PC-3 (cell line): Measurements from ENCODE around the gene ELOVL4. TPM values are rescaled to one million over a fixed set of nuclear protein-coding genes. Genes with fewer than 3 reads are reported as not detected.

Experiments used
- ATAC-seq: fragments of 200-7000 bp; cut with Tn5 transposase; 2 replicates; pipeline ENCODE4 v1.9.1; 2020; ENCODE audit warnings: mild to moderate bottlenecking, moderate library complexity
- BruUV-seq: library from RNA; stranded (reverse); fragments of 400-500 nt; replicated peaks from 2 replicates; lab custom pipeline; 2021; lab: Mats Ljungman, UMichigan
- CTCF ChIA-PET: fragments of 300-600 bp; sonication (Branson Sonifier 250); formaldehyde crosslinking; loops from one replicate; lab custom pipeline; 2022; ENCODE audit warnings: antibody characterized with exemption; lab: Charles Lee
- POLR2A ChIA-PET: fragments of 300-600 bp; sonication (Branson Sonifier 250); formaldehyde crosslinking; loops from one replicate; lab custom pipeline; 2022; ENCODE audit warnings: antibody characterized with exemption; ENCODE audit not compliant: unreplicated experiment; lab: Charles Lee
- DNase-seq: peaks from one replicate; pipeline ENCODE4 v3.0.0-alpha.2; 2015
- H2AFZ ChIP-seq: fragments of 300-600 bp; sonication (generic); 2 replicates; pipeline ENCODE4 v1.6.0; 2016; ENCODE audit warnings: antibody characterized with exemption, low read length
- H3F3A ChIP-seq: fragments of 300-600 bp; sonication (generic); one replicate; pipeline ENCODE4 v1.6.0; 2017; ENCODE audit warnings: antibody characterized with exemption, low read length, control low read depth, mild to moderate bottlenecking; ENCODE audit not compliant: unreplicated experiment
- H3K27ac ChIP-seq: fragments of 300-600 bp; sonication (generic); 2 replicates; pipeline ENCODE4 v1.5.1; 2016; ENCODE audit warnings: mild to moderate bottlenecking, low read length
- H3K27me3 ChIP-seq: fragments of 300-600 bp; sonication (generic); 2 replicates; pipeline ENCODE4 v1.6.1; 2016; ENCODE audit warnings: low read length, mixed read lengths
- H3K36me3 ChIP-seq: fragments of 300-600 bp; sonication (generic); 2 replicates; pipeline ENCODE4 v1.6.1; 2016; ENCODE audit warnings: low read depth, mixed run types, low read length, mixed read lengths
- H3K4me1 ChIP-seq: fragments of 300-600 bp; sonication (generic); 2 replicates; pipeline ENCODE4 v1.5.1; 2016; ENCODE audit warnings: low read length; ENCODE audit not compliant: insufficient read depth
- H3K4me2 ChIP-seq: fragments of 300-600 bp; sonication (generic); 2 replicates; pipeline ENCODE4 v1.6.0; 2016; ENCODE audit warnings: low read length
- H3K4me3 ChIP-seq: fragments of 300-600 bp; sonication (generic); 2 replicates; pipeline ENCODE4 v1.5.1; 2016; ENCODE audit warnings: mild to moderate bottlenecking, low read length, mixed read lengths
- H3K79me2 ChIP-seq: fragments of 300-600 bp; sonication (generic); 2 replicates; pipeline ENCODE4 v1.6.1; 2017; ENCODE audit warnings: low read length, mixed read lengths
- H3K9ac ChIP-seq: fragments of 300-600 bp; sonication (generic); 2 replicates; pipeline ENCODE4 v1.6.0; 2016; ENCODE audit warnings: mild to moderate bottlenecking, low read length
- H3K9me2 ChIP-seq: fragments of 300-600 bp; sonication (generic); replicated peaks from 2 replicates; pipeline ENCODE4 v1.6.1; 2016; ENCODE audit warnings: mixed run types, low read length, mixed read lengths
- H3K9me3 ChIP-seq: fragments of 300-600 bp; sonication (generic); 2 replicates; pipeline ENCODE4 v1.6.1; 2016; ENCODE audit warnings: low read length, mixed read lengths
- H4K20me1 ChIP-seq: fragments of 300-600 bp; sonication (generic); 2 replicates; pipeline ENCODE4 v1.6.1; 2016; ENCODE audit warnings: low read length, mixed read lengths
- EZH2 ChIP-seq: fragments of 300-600 bp; sonication (generic); IDR thresholded peaks from one replicate; pipeline ENCODE4 v1.6.1; 2017; ENCODE audit warnings: antibody characterized with exemption, mild to moderate bottlenecking, low read length; ENCODE audit not compliant: unreplicated experiment
- EZH2phosphoT487 ChIP-seq: fragments of 300-600 bp; sonication (generic); IDR thresholded peaks from 2 replicates; pipeline ENCODE4 v1.6.1; 2018; ENCODE audit warnings: mild to moderate bottlenecking, antibody characterized with exemption, low read length, borderline replicate concordance
- intact Hi-C: fragments of 100-400 bp; cut with micrococcal nuclease; formaldehyde crosslinking; loops from 2 replicates; pipeline ENCODE4 v1.9.0; 2023
- total RNA-seq: library from RNA; depleted of rRNA; stranded (reverse); fragments of >200 nt; gene quantifications from 2 replicates; pipeline ENCODE4 v1.2.3, GENCODE V29; 2014
- TF ChIP-seq, protein P1 (sequence below): fragments of 300-600 bp; sonication (generic); conservative IDR thresholded peaks from 2 replicates; pipeline ENCODE4 v1.5.1; 2017; ENCODE audit warnings: antibody characterized with exemption, low read depth, mild to moderate bottlenecking, low read length

Gene ELOVL4
- total RNA-seq, 1 experiment from 2014 or later: 1.1 TPM

DNA sequence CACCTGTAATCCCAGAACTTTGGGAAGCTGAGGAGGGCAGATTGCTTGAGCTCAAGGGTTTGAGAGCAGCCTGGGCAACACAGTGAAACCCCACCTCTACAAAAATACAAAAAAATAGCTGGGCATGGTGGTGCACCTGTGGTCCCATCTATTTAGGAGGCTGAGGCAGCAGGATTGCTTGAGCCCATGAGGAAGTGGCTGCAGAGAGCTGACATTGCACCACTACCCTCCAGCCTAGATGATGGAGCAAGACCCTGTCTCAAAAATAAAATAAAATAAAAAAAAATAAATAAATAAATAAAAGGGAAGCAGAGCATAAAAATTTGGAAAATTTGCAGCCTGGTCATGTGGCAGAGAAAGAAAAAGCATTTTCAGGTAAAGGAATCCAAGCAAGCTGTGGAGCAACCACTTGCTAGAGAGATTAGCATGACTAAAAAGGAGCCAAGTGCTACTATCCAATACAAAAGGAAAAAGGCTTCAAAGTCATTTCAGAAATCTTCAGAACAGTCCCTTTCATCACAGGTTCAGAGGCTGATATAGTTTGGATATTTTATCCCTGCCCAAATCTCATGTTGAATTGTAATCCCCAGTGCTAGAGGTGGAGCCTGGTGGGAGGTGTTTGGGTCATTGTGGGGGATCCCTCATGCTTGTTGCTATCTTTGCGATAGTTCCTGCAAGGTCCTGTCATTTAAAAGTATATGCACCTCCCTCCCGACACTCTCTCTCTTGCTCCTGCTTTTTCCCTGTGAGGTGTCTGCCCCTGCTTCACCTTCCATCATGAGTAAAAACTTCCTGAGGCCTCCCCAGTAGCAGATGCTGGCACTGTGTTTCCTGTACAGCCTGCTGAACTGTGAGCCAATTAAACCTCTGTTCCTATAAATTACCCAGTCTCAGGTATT is 45.9 kb upstream of the ELOVL4 start:
- DNase-seq: no peak
- H3K27ac ChIP-seq: no peak overlapping the region
- H3K36me3 ChIP-seq: no peaks in the 10 kb centered on the region
- no peak overlapping the region for H2AFZ ChIP-seq
- ATAC-seq: no peak
- no peaks in the 10 kb centered on the region for H3K9me2 ChIP-seq
- H3K4me1 ChIP-seq: no peaks in the 10 kb centered on the region
- H3K4me3 ChIP-seq: no peak overlapping the region
- intact Hi-C loops: no loop called here
- H3K4me2 ChIP-seq: no peak overlapping the region
- H3K9me3 ChIP-seq: no peaks in the 10 kb centered on the region
- POLR2A ChIA-PET: no interaction called here
- no peaks in the 10 kb centered on the region for H3K79me2 ChIP-seq
- no peaks in the 10 kb centered on the region for H4K20me1 ChIP-seq
- TF ChIP-seq EZH2phosphoT487 (no peak), EZH2 (no peak)
- TF ChIP-seq, protein P1, sequence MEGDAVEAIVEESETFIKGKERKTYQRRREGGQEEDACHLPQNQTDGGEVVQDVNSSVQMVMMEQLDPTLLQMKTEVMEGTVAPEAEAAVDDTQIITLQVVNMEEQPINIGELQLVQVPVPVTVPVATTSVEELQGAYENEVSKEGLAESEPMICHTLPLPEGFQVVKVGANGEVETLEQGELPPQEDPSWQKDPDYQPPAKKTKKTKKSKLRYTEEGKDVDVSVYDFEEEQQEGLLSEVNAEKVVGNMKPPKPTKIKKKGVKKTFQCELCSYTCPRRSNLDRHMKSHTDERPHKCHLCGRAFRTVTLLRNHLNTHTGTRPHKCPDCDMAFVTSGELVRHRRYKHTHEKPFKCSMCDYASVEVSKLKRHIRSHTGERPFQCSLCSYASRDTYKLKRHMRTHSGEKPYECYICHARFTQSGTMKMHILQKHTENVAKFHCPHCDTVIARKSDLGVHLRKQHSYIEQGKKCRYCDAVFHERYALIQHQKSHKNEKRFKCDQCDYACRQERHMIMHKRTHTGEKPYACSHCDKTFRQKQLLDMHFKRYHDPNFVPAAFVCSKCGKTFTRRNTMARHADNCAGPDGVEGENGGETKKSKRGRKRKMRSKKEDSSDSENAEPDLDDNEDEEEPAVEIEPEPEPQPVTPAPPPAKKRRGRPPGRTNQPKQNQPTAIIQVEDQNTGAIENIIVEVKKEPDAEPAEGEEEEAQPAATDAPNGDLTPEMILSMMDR: no peak
- CTCF ChIA-PET: no interaction called here
- no TSS peak for BruUV-seq
- no peaks in the 10 kb centered on the region for H3K27me3 ChIP-seq
- no peak overlapping the region for H3K9ac ChIP-seq
- no peaks in the 10 kb centered on the region for H3F3A ChIP-seq

DNA sequence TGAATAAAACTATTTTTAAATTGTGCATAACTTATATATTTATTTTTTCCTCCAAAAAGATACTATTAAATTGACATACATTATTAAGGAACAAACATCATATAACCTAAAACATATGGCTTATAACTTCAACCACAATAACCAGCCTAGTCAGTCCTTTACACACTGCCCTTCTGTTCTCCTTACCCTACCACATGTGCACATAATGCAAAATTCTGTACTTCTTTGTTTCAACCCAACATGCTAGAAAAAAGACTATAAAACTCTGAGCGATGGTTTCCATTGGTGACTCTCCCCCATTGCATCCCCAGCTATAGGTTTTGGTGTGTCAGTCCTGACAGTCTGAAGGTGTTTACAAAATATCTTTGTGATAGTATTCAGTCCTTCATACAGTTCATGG is 42.3 kb upstream of the ELOVL4 start:
- DNase-seq: no peak
- H3K9ac ChIP-seq: no peak overlapping the region
- ChIA-PET CTCF (no interaction called here), POLR2A (no interaction called here)
- no peak overlapping the region for H3K4me2 ChIP-seq
- no peaks in the 10 kb centered on the region for H3K9me2 ChIP-seq
- no peaks in the 10 kb centered on the region for H3K27me3 ChIP-seq
- H3K36me3 ChIP-seq: no peaks in the 10 kb centered on the region
- intact Hi-C loops: no loop called here
- TF ChIP-seq, protein P1: no peak
- TF ChIP-seq EZH2phosphoT487 (no peak), EZH2 (no peak)
- no TSS peak for BruUV-seq
- H3K9me3 ChIP-seq: no peaks in the 10 kb centered on the region
- no peak for ATAC-seq
- no peak overlapping the region for H2AFZ ChIP-seq
- H3F3A ChIP-seq: no peaks in the 10 kb centered on the region
- H3K79me2 ChIP-seq: no peaks in the 10 kb centered on the region
- H3K4me3 ChIP-seq: no peak overlapping the region
- no peaks in the 10 kb centered on the region for H3K4me1 ChIP-seq
- H3K27ac ChIP-seq: no peak overlapping the region
- no peaks in the 10 kb centered on the region for H4K20me1 ChIP-seq

DNA sequence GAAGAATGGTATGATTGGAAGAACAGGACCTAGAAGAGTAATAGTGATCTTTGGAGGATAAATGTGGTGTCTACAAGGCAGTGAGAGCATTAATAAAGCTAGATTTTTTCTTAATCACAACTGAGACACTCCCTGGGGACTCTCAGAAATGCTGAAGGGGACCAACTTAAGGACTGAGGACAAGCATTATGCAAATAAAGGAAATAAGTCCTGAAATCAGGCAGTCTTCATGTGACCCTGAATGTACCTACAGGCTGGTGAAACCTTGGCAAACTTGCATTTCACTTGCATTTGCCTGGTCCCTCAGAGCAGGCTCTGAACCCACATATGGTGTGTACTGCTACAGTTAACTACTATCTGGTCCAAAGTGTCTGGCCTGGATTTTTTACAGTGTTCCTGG is 37.8 kb upstream of the ELOVL4 start:
- POLR2A ChIA-PET: no interaction called here
- H3K9ac ChIP-seq: no peak overlapping the region
- DNase-seq (no peak), ATAC-seq (no peak)
- H3F3A ChIP-seq: no peaks in the 10 kb centered on the region
- intact Hi-C loops: no loop called here
- no peaks in the 10 kb centered on the region for H3K9me2 ChIP-seq
- no peak overlapping the region for H3K4me3 ChIP-seq
- no peak overlapping the region for H3K27ac ChIP-seq
- no TSS peak for BruUV-seq
- no peak overlapping the region for H3K4me2 ChIP-seq
- H4K20me1 ChIP-seq: no peaks in the 10 kb centered on the region
- H2AFZ ChIP-seq: no peak overlapping the region
- CTCF ChIA-PET: no interaction called here
- no peaks in the 10 kb centered on the region for H3K27me3 ChIP-seq
- TF ChIP-seq, protein P1: no peak
- TF ChIP-seq EZH2phosphoT487 (no peak), EZH2 (no peak)
- no peaks in the 10 kb centered on the region for H3K4me1 ChIP-seq
- no peaks in the 10 kb centered on the region for H3K36me3 ChIP-seq
- no peaks in the 10 kb centered on the region for H3K79me2 ChIP-seq
- H3K9me3 ChIP-seq: no peaks in the 10 kb centered on the region
